OCI-LY1 (cell line): ENCODE results near the gene SQOR.

Experiments
- H2AFZ ChIP-seq: fragments of 200-600 bp; sonication (generic), shearing (Covaris generic); 2 replicates; pipeline ENCODE4 v1.6.0; 2014; ENCODE audit warnings: antibody characterized with exemption, mild to moderate bottlenecking, low read length
- H3F3A ChIP-seq: fragments of 200-600 bp; sonication (generic), shearing (Covaris generic); 2 replicates; pipeline ENCODE4 v1.6.0; 2014; ENCODE audit warnings: mild to moderate bottlenecking, antibody characterized with exemption, low read length, moderate library complexity; ENCODE audit not compliant: insufficient read depth
- H3K27ac ChIP-seq: fragments of 200-600 bp; sonication (generic); 2 replicates; pipeline ENCODE4 v1.5.1; 2014; ENCODE audit warnings: low read length, mixed run types, mild to moderate bottlenecking, low read depth; ENCODE audit not compliant: poor library complexity, severe bottlenecking
- H3K27me3 ChIP-seq: fragments of 200-600 bp; sonication (generic); 2 replicates; pipeline ENCODE4 v1.6.0; 2014; ENCODE audit warnings: antibody characterized with exemption, mild to moderate bottlenecking, low read length, moderate library complexity; ENCODE audit not compliant: insufficient read depth
- H3K36me3 ChIP-seq: fragments of 200-600 bp; sonication (generic); 2 replicates; pipeline ENCODE4 v1.6.1; 2014; ENCODE audit warnings: mild to moderate bottlenecking, antibody characterized with exemption, low read length, moderate library complexity, mixed read lengths; ENCODE audit not compliant: insufficient read depth
- H3K4me1 ChIP-seq: fragments of 200-600 bp; sonication (generic); 2 replicates; pipeline ENCODE4 v1.5.1; 2014; ENCODE audit warnings: mild to moderate bottlenecking, low read length, moderate library complexity; ENCODE audit not compliant: insufficient read depth, severe bottlenecking
- H3K4me2 ChIP-seq: fragments of 200-600 bp; sonication (generic), shearing (Covaris generic); 2 replicates; pipeline ENCODE4 v1.6.1; 2014; ENCODE audit warnings: low read length
- H3K4me3 ChIP-seq: fragments of 200-600 bp; sonication (generic); 2 replicates; pipeline ENCODE4 v1.5.1; 2014; ENCODE audit warnings: low read length, low read depth, mild to moderate bottlenecking, mixed read lengths; ENCODE audit not compliant: poor library complexity, severe bottlenecking
- H3K79me2 ChIP-seq: fragments of 200-600 bp; shearing (Covaris generic); 2 replicates; pipeline ENCODE4 v1.6.1; 2016; ENCODE audit warnings: mixed run types, low read length, mixed read lengths; ENCODE audit not compliant: insufficient read depth
- H3K9ac ChIP-seq: fragments of 200-600 bp; sonication (generic), shearing (Covaris generic); 2 replicates; pipeline ENCODE4 v1.6.1; 2014; ENCODE audit warnings: mild to moderate bottlenecking, low read length, mixed read lengths
- H3K9me2 ChIP-seq: fragments of 200-600 bp; sonication (generic), shearing (Covaris generic); 2 replicates; pipeline ENCODE4 v1.6.1; 2014; ENCODE audit warnings: low read depth, mild to moderate bottlenecking, low read length, mixed read lengths
- H3K9me3 ChIP-seq: fragments of 200-600 bp; shearing (Covaris generic); 2 replicates; pipeline ENCODE4 v1.6.1; 2014; ENCODE audit warnings: low read length, mixed read lengths
- H4K20me1 ChIP-seq: fragments of 200-600 bp; sonication (generic), shearing (Covaris generic); 2 replicates; pipeline ENCODE4 v1.6.0; 2016; ENCODE audit warnings: mild to moderate bottlenecking, low read length; ENCODE audit not compliant: insufficient read depth
- CTCF ChIP-seq: fragments of 200-600 bp; sonication (generic), shearing (Covaris generic); IDR thresholded peaks from 2 replicates; pipeline ENCODE4 v1.5.1; 2017; ENCODE audit warnings: mild to moderate bottlenecking, antibody characterized with exemption, low read length, moderate library complexity, mixed read lengths
- EZH2 ChIP-seq: fragments of 200-600 bp; sonication (generic), shearing (Covaris generic); IDR thresholded peaks from 2 replicates; pipeline ENCODE4 v1.8.0; 2017; ENCODE audit warnings: borderline replicate concordance, mixed run types, mild to moderate bottlenecking, antibody characterized with exemption, low read length, moderate library complexity, mixed read lengths

The SQOR gene

GRCh38 chr15:45704329-45705249 lies 69.8 kb downstream of the SQOR start:
- no peak overlapping the region; the same call in 1 of the 2 replicates for H2AFZ ChIP-seq
- peak overlapping the region; percentile 44; the same call in 1 of the 2 replicates for H3K9ac ChIP-seq
- H3K4me2 ChIP-seq: peak overlapping the region; percentile 82
- H3K9me3 ChIP-seq: no peaks in the 10 kb centered on the region
- H3K4me3 ChIP-seq: peak overlapping the region; percentile 53
- no peaks in the 10 kb centered on the region for H3F3A ChIP-seq
- TF ChIP-seq CTCF (no peak), EZH2 (no peak)
- H3K79me2 ChIP-seq: no peaks in the 10 kb centered on the region
- H3K9me2 ChIP-seq: no peaks in the 10 kb centered on the region
- H3K27ac ChIP-seq: no peak overlapping the region
- H3K4me1 ChIP-seq: peaks cover 5% of the 10 kb centered on the region
- no peaks in the 10 kb centered on the region for H3K36me3 ChIP-seq
- H3K27me3 ChIP-seq: peaks cover 3% of the 10 kb centered on the region; the same call in 1 of the 2 replicates
- H4K20me1 ChIP-seq: no peaks in the 10 kb centered on the region

- Histone ChIP-seq H4K20me1 (no peaks in the 10 kb centered on the region), H3K9me2 (no peaks in the 10 kb centered on the region), H3K9me3 (no peaks in the 10 kb centered on the region), H3K4me3 (peak overlapping the region; percentile 53), H3K4me1 (peaks cover 5% of the 10 kb centered on the region), H3F3A (no peaks in the 10 kb centered on the region), H2AFZ (peak overlapping the region; percentile 88; the same call in 1 of the 2 replicates), H3K27ac (no peak overlapping the region), H3K27me3 (peaks cover 3% of the 10 kb centered on the region; the same call in 1 of the 2 replicates), H3K9ac (peak overlapping the region; percentile 44; the same call in 1 of the 2 replicates), H3K4me2 (peak overlapping the region; percentile 82), H3K36me3 (no peaks in the 10 kb centered on the region), H3K79me2 (no peaks in the 10 kb centered on the region)
- TF ChIP-seq CTCF: peak; percentile 79
- TF ChIP-seq EZH2: no peak
These were observed 71.0 kb downstream of the SQOR start for GRCh38 chr15:45705510-45706473.

- no peak for TF ChIP-seq CTCF
- TF ChIP-seq EZH2: no peak
- no peak overlapping the region for H2AFZ ChIP-seq
These were observed 75.8 kb downstream of the SQOR start for GRCh38 chr15:45710657-45711056.

More at GRCh38 chr15:45710657-45711056, 75.8 kb downstream of the SQOR start:
- no peaks in the 10 kb centered on the region for H3K9me3 ChIP-seq
- no peaks in the 10 kb centered on the region for H3K36me3 ChIP-seq
- no peak overlapping the region for H3K27ac ChIP-seq
- H3K79me2 ChIP-seq: no peaks in the 10 kb centered on the region
- H3K4me3 ChIP-seq: no peak overlapping the region
- no peaks in the 10 kb centered on the region for H4K20me1 ChIP-seq
- no peaks in the 10 kb centered on the region for H3K4me1 ChIP-seq
- H3K9ac ChIP-seq: no peak overlapping the region
- no peaks in the 10 kb centered on the region for H3K9me2 ChIP-seq
- no peaks in the 10 kb centered on the region for H3F3A ChIP-seq
- H3K27me3 ChIP-seq: no peaks in the 10 kb centered on the region
- H3K4me2 ChIP-seq: no peak overlapping the region
